ENCODE results near the gene GOLGA3.
"Not testable (repeated sequence)": the region's sequence is repeated elsewhere in the genome, so short reads cannot be mapped to it uniquely, and the experiment has no call there.

The GOLGA3 gene

GRCh38 chr12:132828706-132829534 is at the start of gene GOLGA3:
Gene GOLGA3 (minus strand): TSS chr12:132828869. CDS start chr12:132822128, 6,741 bp downstream.
- DNase-seq (ENCODE audit: low read depth, low spot score): peak; percentile 93

- DNase-seq (ENCODE audit: low read depth, low spot score): not testable (repeated sequence)
Observed at GRCh38 chr12:132874620-132875019, 46.0 kb upstream of the GOLGA3 start.

GRCh38 chr12:132874175-132874574 is 45.5 kb upstream of the GOLGA3 start:
- DNase-seq (ENCODE audit: low read depth, low spot score): no peak

GRCh38 chr12:132873724-132874123 is 45.1 kb upstream of the GOLGA3 start:
- DNase-seq (ENCODE audit: low read depth, low spot score): no peak

- DNase-seq (ENCODE audit: low read depth, low spot score): no peak
Observed at GRCh38 chr12:132872975-132873421, 44.3 kb upstream of the GOLGA3 start.

- DNase-seq (ENCODE audit: low read depth, low spot score): no peak
Observed at GRCh38 chr12:132872073-132872855, 43.6 kb upstream of the GOLGA3 start.

- DNase-seq (ENCODE audit: low read depth, low spot score): no peak
Observed at GRCh38 chr12:132869551-132869950, 40.9 kb upstream of the GOLGA3 start.

GRCh38 chr12:132866251-132866828 is 37.7 kb upstream of the GOLGA3 start:
- DNase-seq (ENCODE audit: low read depth, low spot score): no peak

- no peak for DNase-seq (ENCODE audit: low read depth, low spot score)
Observed at GRCh38 chr12:132861558-132861957, 32.9 kb upstream of the GOLGA3 start.

GRCh38 chr12:132858718-132859266 is 30.1 kb upstream of the GOLGA3 start:
- no peak for DNase-seq (ENCODE audit: low read depth, low spot score)

- not testable (repeated sequence) for DNase-seq (ENCODE audit: low read depth, low spot score)
Observed at GRCh38 chr12:132857019-132857418, 28.4 kb upstream of the GOLGA3 start.

GRCh38 chr12:132856581-132856980 is 27.9 kb upstream of the GOLGA3 start:
- DNase-seq (ENCODE audit: low read depth, low spot score): no peak

- not testable (repeated sequence) for DNase-seq (ENCODE audit: low read depth, low spot score)
Observed at GRCh38 chr12:132855211-132855610, 26.5 kb upstream of the GOLGA3 start.

- DNase-seq (ENCODE audit: low read depth, low spot score): no peak
Observed at GRCh38 chr12:132853285-132854092, 24.8 kb upstream of the GOLGA3 start.

GRCh38 chr12:132852496-132852895 is 23.8 kb upstream of the GOLGA3 start:
- no peak for DNase-seq (ENCODE audit: low read depth, low spot score)

- no peak for DNase-seq (ENCODE audit: low read depth, low spot score)
Observed at GRCh38 chr12:132851465-132851864, 22.8 kb upstream of the GOLGA3 start.

GRCh38 chr12:132850291-132850690 is 21.6 kb upstream of the GOLGA3 start:
- DNase-seq (ENCODE audit: low read depth, low spot score): no peak

GRCh38 chr12:132848521-132848920 is 19.9 kb upstream of the GOLGA3 start:
- no peak for DNase-seq (ENCODE audit: low read depth, low spot score)

- no peak for DNase-seq (ENCODE audit: low read depth, low spot score)
Observed at GRCh38 chr12:132847363-132848356, 19.0 kb upstream of the GOLGA3 start.

- DNase-seq (ENCODE audit: low read depth, low spot score): not testable (repeated sequence)
Observed at GRCh38 chr12:132844681-132845080, 16.0 kb upstream of the GOLGA3 start.
